Ascending aorta (tissue), 2 donors: Measurements from ENCODE around the gene CCND2. TPM values are rescaled to one million over a fixed set of nuclear protein-coding genes. Genes with fewer than 3 reads are reported as not detected.

Experiments used
- DNase-seq, 2 donors: peaks; one replicate each; pipeline ENCODE4 v3.0.0-alpha.2; 2019; ENCODE audit warnings: low spot score in 2 of 2
- H3K27ac ChIP-seq, 2 donors: fragments of 200-600 bp; sonication (generic); one replicate each; pipeline ENCODE4 v1.5.1; 2016 to 2017; ENCODE audit warnings: mild to moderate bottlenecking in 1 of 2
- H3K27me3 ChIP-seq: fragments of 200-600 bp; sonication (generic); one replicate; pipeline ENCODE4 v1.5.1; 2017
- H3K36me3 ChIP-seq, 2 donors: fragments of 200-600 bp; sonication (generic); one replicate each; pipeline ENCODE4 v1.5.1; 2016
- H3K4me1 ChIP-seq, 2 donors: fragments of 200-600 bp; sonication (generic); one replicate each; pipeline ENCODE4 v1.5.1; 2016 to 2017; ENCODE audit warnings: mild to moderate bottlenecking in 1 of 2
- H3K4me3 ChIP-seq, 2 donors: fragments of 200-600 bp; sonication (generic); one replicate each; pipeline ENCODE4 v1.5.1; 2016 to 2017; ENCODE audit warnings: mild to moderate bottlenecking in 1 of 2
- H3K9me3 ChIP-seq, 2 donors: fragments of 200-600 bp; sonication (generic); one replicate each; pipeline ENCODE4 v1.5.1; 2016
- intact Hi-C: fragments of 100-400 bp; cut with DNase I; formaldehyde crosslinking; loops from one replicate; pipeline ENCODE4 v1.15.1; 2023
- total RNA-seq: library from RNA; depleted of rRNA; stranded (reverse); fragments of >200 nt; gene quantifications from one replicate; pipeline ENCODE4 v1.1.0, GENCODE V29; 2016
- TF ChIP-seq, protein P1 (sequence below), 3 experiments: fragments of 200-600 bp in 2 of 3; fragments of 450-650 bp in 1 of 3; sonication (generic) in 2 of 3; IDR thresholded peaks; one replicate each; pipeline ENCODE4 v1.5.1; 2016 to 2019; ENCODE audit warnings: antibody characterized with exemption in 3 of 3, mild to moderate bottlenecking in 1 of 3, moderate library complexity in 1 of 3

Gene CCND2
- total RNA-seq, 1 donor from 2014 or later = 150 TPM

DNA sequence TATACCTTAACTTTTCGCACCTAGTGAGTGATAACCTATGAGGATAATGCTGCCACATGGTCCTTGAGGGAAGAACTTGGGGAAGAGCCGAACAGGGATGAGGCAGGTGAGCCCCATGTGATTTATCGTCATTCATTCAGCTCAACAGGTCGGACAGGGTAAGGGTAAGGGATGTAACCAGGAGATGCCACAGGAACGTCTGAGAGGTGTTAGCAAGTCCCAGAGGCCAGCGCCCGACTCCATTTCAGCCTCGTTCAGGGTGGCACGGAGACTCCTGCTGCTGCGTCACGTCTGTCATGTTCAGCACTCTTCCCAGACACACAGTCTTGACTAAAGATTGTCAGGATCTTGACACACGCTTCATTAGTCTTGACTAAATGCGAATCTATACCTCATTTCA, 24.1 kb downstream of the CCND2 start:
- Histone ChIP-seq H3K27ac (no peak overlapping the region), H3K27me3 (no peaks in the 10 kb centered on the region), H3K4me3 (no peak overlapping the region), H3K4me1 (peaks cover 0 to 4% of the 10 kb centered on the region in 2 donors), H3K36me3 (peaks cover 28 to 79% of the 10 kb centered on the region in 2 donors), H3K9me3 (no peaks in the 10 kb centered on the region)
- TF ChIP-seq, protein P1, sequence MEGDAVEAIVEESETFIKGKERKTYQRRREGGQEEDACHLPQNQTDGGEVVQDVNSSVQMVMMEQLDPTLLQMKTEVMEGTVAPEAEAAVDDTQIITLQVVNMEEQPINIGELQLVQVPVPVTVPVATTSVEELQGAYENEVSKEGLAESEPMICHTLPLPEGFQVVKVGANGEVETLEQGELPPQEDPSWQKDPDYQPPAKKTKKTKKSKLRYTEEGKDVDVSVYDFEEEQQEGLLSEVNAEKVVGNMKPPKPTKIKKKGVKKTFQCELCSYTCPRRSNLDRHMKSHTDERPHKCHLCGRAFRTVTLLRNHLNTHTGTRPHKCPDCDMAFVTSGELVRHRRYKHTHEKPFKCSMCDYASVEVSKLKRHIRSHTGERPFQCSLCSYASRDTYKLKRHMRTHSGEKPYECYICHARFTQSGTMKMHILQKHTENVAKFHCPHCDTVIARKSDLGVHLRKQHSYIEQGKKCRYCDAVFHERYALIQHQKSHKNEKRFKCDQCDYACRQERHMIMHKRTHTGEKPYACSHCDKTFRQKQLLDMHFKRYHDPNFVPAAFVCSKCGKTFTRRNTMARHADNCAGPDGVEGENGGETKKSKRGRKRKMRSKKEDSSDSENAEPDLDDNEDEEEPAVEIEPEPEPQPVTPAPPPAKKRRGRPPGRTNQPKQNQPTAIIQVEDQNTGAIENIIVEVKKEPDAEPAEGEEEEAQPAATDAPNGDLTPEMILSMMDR (IDR thresholded peaks at IDR 0.05) = no peak
- no peak for DNase-seq
- intact Hi-C loops = no loop called here

DNA sequence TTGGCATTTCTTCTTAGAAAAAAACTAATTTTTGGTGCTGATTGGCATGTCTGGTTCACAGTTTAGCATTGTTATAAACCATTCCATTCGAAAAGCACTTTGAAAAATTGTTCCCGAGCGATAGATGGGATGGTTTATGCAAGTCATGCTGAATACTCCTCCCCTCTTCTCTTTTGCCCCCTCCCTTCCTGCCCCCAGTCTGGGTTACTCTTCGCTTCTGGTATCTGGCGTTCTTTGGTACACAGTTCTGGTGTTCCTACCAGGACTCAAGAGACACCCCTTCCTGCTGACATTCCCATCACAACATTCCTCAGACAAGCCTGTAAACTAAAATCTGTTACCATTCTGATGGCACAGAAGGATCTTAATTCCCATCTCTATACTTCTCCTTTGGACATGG, 27.3 kb downstream of the CCND2 start:
- H3K4me3 ChIP-seq = no peak overlapping the region
- H3K27ac ChIP-seq = no peak overlapping the region
- TF ChIP-seq, protein P1 (IDR thresholded peaks at IDR 0.05) = no peak
- H3K36me3 ChIP-seq = peaks cover 30 to 82% of the 10 kb centered on the region in 2 donors
- no peaks in the 10 kb centered on the region for H3K4me1 ChIP-seq
- H3K9me3 ChIP-seq = no peaks in the 10 kb centered on the region
- no peaks in the 10 kb centered on the region for H3K27me3 ChIP-seq
- intact Hi-C loops = no loop called here
- DNase-seq = no peak

DNA sequence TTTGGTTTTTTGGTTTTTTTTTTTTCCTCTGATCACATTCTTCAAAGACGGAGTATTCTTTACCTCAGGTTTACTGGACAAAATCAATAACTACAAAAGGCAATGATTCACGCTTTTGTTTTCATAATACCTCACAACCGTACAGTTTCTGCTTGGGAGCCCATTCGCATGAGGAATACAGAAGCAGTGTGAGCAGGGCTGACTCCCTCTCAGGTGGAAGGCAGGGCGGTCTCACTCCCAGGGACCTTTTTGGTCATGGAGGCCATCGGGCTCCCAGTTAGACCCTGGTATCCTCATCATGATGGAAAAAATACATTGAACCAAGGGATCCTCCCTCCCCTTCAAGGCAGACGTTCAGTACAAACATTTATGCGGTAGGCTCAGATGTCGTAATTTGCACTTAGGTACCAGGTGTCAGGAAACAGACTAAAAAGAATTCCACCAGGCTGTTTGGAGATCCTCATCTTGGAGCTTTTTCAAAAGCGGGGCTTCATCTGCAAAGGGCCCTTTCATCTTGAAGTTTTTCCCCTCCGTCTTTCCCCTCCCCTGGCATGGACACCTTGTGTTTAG, 28.5 kb downstream of the CCND2 start:
- no peaks in the 10 kb centered on the region for H3K4me1 ChIP-seq
- H3K27me3 ChIP-seq = no peaks in the 10 kb centered on the region
- TF ChIP-seq, protein P1 (IDR thresholded peaks at IDR 0.05) = no peak
- H3K27ac ChIP-seq = no peak overlapping the region
- intact Hi-C loops = no loop called here
- H3K9me3 ChIP-seq = no peaks in the 10 kb centered on the region
- DNase-seq = no peak
- H3K36me3 ChIP-seq = peaks cover 30 to 78% of the 10 kb centered on the region in 2 donors
- H3K4me3 ChIP-seq = no peak overlapping the region

DNA sequence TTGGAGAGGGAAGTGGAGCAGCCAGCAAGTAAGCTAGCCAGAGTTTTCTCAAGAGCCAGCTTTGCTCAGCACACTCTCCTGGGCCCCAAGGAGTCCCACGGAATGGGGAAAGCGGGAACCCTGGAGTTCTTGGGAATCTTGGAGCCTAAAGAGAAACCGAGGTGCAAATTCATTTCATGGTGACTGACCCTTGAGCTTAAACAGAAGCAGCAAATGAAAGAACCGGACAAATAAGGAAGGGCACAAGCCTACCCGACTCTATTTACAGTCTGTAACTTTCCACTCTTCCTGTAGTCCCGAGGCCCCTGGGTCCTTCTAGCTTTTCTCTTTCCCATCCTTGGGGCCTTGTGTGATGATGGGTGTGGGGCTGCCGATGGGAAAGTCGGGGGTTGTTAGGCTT, 29.3 kb downstream of the CCND2 start:
- H3K4me3 ChIP-seq = no peak overlapping the region
- TF ChIP-seq, protein P1 (IDR thresholded peaks at IDR 0.05) = no peak
- H3K27ac ChIP-seq = no peak overlapping the region
- no peaks in the 10 kb centered on the region for H3K9me3 ChIP-seq
- no peaks in the 10 kb centered on the region for H3K27me3 ChIP-seq
- DNase-seq = no peak
- intact Hi-C loops = no loop called here
- H3K4me1 ChIP-seq = peaks cover 0 to under 1% of the 10 kb centered on the region in 2 donors
- peaks cover 30 to 76% of the 10 kb centered on the region in 2 donors for H3K36me3 ChIP-seq

DNA sequence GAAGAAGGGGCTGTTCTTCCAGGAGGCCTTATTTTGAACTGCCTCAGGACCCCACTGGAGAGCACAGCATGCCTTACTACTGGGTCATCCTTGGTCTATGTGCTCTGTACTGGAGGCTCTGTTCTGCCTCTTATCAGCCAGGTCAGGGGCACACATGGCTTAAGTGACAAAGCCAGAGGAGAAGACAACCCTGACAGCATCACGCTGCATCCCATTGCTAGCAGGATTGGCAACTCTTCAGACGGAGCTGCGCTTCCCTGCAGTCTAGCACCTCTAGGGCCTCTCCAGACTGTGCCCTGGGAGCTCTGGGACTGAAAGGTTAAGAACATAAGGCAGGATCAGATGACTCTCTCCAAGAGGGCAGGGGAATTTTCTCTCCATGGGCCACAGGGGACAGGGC, 30.2 kb downstream of the CCND2 start:
- intact Hi-C loops = no loop called here
- H3K36me3 ChIP-seq = peaks cover 28 to 67% of the 10 kb centered on the region in 2 donors
- no peaks in the 10 kb centered on the region for H3K27me3 ChIP-seq
- peaks cover 0 to 3% of the 10 kb centered on the region in 2 donors for H3K4me1 ChIP-seq
- H3K27ac ChIP-seq = no peak overlapping the region
- no peaks in the 10 kb centered on the region for H3K9me3 ChIP-seq
- TF ChIP-seq, protein P1 (IDR thresholded peaks at IDR 0.05) = no peak
- DNase-seq = no peak
- no peak overlapping the region for H3K4me3 ChIP-seq
